DMS79 (cell line): ENCODE results near the gene GMNN.
"Not testable (repeated sequence)": the region's sequence is repeated elsewhere in the genome, so short reads cannot be mapped to it uniquely, and the experiment has no call there.

Experiments used
- DNase-seq: peaks from one replicate; lab custom pipeline; 2025; lab: John Stamatoyannopoulos, UW

Gene GMNN

DNA sequence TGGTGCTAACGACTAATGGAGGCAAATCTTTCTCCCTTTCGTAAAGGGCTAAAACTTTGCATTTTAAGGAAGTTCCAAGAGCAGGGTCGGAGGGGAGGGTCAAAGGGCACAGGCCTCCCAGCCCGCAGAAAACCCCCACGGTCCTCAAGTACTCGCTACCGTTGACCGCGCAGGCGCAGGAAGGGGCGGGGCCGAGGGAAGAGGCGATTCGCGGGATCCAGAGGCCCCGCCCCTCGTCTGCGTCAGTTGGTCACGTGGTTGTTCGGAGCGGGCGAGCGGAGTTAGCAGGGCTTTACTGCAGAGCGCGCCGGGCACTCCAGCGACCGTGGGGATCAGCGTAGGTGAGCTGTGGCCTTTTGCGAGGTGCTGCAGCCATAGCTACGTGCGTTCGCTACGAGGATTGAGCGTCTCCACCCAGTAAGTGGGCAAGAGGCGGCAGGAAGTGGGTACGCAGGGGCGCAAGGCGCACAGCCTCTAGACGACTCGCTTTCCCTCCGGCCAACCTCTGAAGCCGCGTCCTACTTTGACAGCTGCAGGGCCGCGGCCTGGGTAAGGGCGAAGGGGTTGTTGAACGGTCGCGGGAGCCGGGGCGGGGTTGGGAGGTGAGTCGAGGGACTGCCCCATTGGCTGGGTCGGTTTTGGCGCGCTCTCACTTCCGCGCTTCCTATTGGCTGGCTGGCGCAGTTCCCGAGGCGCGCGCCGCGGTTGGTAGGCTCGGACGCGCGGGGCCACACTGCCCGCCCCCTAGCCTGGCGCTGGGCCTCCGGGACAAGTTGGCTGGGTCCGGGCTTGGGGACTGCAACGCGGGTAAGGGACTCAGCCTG lies at the start of gene GMNN:
TSS of gene GMNN (plus strand) at position 242 of the 824 bp plus-strand sequence. CDS start 2,310 bp downstream, outside the sequence.
- peak; percentile 93 for DNase-seq

- not testable (repeated sequence) for DNase-seq
Measured at GRCh38 chr6:24730653-24731052, 44.1 kb upstream of the GMNN start.

DNA sequence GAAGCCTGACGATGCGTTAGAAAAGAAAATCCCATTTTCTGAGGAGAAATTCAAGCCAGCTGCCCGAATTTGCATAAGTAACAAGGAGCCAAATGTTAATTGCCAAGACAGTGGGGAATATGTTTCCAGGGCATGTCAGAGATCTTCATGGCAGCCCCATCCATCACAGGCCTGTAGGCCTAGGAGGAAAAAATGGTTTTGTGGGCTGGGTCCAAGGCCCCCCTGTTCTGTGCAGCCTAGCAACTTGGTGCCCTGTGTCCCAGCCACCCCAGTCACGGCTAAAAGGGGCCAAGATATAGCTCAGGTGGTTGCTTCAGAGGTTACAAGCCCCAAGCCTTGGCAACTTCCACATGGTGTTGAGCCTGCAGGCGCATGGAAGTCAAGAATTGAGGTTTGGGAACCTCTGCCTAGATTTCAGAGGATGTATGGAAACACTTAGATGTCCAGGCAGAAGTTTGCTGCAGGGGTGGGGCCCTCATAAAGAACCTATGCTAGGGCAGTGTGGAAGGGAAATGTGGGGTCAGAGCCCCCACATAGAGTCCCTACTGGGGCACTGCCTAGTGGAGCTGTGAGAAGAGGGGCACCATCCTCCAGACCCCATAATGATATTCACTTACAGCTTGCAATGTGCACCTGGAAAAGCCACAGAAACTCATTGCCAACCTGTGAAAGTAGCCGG lies 43.1 kb upstream of the GMNN start:
- DNase-seq = not testable (repeated sequence)

- DNase-seq = no peak
Measured at GRCh38 chr6:24734166-24734565, 40.6 kb upstream of the GMNN start.

DNA sequence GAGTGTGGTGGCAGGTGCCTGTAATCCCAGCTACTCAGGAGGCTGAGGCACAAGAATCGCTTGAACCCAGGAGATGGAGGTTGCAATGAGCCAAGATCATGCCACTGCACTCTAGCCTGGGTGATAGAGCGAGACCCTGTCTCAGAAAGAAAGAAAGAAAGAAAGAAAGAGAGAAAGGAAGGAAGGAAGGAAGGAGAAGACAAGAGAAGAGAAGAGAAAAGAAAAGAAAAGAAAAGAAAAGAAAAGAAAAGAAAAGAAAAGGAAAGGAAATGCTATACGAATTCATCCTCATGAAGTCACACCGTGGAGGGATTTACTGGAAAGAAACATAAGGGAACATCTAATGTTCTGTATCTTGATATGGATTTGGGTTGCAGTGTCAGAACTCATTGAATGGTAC lies 40.0 kb upstream of the GMNN start:
- DNase-seq = not testable (repeated sequence)

DNA sequence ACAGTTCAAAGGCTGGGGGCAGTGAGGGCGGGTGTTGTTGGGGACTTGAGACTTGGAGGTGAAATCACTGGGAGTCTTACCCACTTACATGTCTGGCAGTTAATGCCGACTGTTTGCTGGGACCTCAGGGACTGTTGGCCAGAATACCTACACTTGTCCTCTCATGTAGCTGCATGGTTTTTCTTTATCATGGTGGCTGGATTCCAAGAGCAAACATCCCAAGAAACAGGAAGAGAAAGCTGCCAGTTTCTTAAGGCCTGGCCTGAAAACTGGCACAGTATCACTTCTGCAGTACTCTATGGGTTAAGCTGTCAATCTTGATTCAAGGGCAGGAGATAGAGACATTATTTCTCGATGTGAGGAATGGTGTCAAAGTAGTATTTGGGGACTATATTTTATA lies 36.0 kb upstream of the GMNN start:
- no peak for DNase-seq

GRCh38 chr6:24740861-24741260 lies 33.9 kb upstream of the GMNN start:
- DNase-seq = no peak

DNA sequence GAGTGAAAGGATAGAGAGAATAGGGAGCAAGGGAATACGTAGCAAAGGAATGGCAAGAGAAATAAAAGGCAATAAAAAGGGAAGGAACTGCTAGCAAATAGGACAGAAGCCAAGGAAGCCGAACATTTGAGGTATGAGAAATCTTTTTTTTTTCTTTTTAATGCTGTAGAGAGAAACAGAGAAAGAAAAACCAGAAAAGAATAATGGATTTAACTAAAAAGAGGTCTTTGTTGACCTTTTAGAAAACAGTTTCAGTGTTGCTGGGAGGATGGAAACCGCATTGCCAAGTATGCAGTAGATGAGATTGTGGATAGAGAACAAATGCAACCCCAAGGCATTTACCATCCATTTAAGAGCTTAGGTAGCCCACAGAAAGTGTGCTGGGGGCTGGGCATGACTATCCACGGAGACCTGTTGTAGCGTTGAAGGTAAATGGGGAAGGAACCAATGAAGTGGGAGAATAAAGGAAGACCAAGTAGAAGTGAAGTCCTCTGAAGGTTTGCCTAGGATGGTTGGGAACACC lies 32.5 kb upstream of the GMNN start:
- no peak for DNase-seq

GRCh38 chr6:24743265-24743943 lies 31.3 kb upstream of the GMNN start:
- no peak for DNase-seq

DNA sequence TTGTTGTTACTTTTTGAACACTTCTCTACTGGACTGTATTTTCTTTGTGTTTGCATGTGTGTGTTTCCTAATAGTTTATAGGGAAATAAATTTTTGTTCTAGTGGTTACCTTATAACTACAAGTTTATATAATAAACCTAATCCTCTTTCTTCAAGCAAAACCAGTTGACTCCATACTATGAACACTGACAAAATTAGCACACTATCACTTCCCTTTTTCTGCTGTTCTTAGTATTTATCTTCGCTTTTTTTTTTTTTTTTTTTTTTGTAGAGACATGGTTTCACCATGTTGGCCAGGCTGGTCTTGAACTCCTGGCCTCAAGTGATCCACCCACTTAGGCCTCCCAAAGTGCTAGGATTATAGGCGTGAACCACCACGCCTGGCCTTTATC lies 30.8 kb upstream of the GMNN start:
- no peak for DNase-seq

DNA sequence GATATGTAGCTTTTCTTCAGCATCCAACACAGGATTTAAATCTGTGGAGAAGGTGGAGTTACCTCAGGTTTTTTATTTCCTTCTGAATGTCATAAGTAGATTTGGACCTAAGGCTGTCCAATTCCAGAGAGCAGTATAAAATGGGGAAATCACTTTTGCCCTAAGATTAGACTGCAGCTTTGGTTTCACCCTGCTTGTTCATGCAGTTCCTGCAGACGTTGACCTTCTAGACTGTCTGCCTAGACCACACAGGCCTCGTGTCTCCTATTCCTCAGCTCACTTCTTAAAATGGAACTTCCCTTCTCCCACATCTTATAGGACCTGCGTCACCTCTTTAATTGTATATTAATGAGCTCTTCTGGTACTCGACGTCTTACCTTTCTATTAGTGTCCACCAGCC lies 29.8 kb upstream of the GMNN start:
- no peak for DNase-seq

DNA sequence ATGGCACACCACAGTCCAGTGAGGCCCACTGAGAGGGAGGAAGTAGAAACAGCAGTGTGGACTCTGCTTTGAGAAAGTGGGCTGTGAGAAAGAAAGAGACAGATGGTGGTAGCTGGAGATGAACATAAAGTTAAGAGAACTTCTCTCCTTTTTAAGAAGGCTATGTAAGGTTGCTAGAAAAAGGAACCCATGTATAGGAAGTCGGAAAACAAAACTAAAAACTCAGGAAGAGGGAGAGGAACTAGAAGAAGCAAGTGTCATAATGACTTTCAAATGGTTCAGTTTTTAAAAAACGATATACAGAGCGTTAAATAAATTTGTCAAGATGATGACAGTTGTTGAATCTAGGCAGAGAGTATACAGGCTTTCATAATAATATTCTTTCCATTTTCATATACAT lies 25.4 kb upstream of the GMNN start:
- no peak for DNase-seq

GRCh38 chr6:24750878-24751277 lies 23.9 kb upstream of the GMNN start:
- not testable (repeated sequence) for DNase-seq

DNA sequence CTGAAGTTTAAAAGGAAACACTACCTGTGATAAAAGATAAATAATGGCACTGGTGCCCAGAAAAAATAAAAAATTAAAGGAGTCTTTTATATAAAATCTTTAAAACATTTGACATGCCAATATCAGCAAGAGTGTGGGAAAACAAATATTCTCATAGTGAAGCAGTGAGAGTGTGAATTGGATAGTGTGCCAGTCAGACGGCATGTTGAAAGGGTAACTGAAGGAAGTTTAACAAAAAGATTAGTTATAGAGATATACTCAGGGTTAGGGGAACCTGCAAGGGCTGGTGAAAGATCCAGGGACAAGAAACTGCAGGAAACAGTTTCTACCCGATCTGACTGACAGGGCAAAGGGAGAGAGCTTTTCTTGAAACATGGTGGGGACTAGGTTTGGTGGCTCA lies 22.2 kb upstream of the GMNN start:
- no peak for DNase-seq

- DNase-seq = no peak
Measured at GRCh38 chr6:24752917-24753492, 21.7 kb upstream of the GMNN start.

GRCh38 chr6:24753545-24753944 lies 21.2 kb upstream of the GMNN start:
- no peak for DNase-seq

DNA sequence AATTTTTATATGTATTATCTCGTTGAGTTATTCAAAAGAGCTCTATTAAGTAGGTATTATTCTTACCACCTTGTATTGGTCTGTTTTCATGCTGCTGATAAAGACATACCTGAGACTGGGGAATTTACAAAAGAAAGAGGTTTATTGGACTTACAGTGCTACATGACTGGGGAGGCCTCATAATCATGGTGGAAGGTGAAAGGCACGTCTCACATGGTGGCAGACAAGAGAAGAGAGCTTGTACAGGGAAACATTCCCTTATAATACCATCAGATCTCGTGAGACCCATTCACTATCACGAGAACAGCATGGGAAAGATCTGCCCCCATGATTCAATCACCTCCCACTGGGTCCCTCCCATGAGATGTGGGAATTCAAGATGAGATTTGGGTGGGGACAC lies 20.4 kb upstream of the GMNN start:
- not testable (repeated sequence) for DNase-seq

- DNase-seq = no peak
Measured at GRCh38 chr6:24755279-24755678, 19.5 kb upstream of the GMNN start.

GRCh38 chr6:24757611-24758010 lies 17.1 kb upstream of the GMNN start:
- DNase-seq = no peak

DNA sequence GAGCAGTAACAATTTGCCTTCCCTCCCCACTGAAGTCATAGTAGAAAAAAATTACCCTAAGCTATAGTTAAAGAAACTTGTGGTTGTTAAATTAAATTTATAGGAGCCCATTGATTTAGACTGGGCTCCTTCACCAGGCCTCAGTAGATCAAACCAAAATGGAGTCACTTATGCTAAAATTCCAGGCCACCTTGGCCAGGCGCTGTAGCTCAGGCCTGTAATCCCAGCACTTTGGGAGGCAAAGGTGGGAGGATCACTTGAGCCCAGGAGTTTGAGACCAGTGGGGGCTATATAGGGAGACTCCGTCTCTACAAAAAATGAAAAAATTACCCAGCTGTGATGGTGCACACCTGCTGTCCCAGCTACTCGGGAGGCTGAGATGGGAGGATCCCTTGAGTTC lies 15.0 kb upstream of the GMNN start:
- no peak for DNase-seq

DNA sequence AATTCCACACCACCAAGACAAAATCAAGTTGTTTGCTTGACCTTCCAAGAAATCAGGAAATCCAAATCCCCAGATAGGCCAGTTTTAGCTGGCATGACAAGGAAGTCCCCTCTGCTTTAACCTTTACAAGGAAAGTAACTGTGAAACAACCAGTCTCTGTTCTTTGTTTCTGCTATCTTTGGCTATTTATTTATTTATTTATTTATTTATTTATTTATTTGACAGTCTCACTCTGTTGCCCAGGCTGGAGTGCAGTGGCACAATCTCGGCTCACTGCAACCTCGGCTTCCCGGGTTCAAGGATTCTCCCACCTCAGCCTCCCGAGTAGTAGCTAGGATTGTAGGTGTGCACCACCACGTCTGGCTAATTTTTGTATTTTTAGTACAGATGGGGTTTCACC lies 14.5 kb upstream of the GMNN start:
- DNase-seq = no peak

DNA sequence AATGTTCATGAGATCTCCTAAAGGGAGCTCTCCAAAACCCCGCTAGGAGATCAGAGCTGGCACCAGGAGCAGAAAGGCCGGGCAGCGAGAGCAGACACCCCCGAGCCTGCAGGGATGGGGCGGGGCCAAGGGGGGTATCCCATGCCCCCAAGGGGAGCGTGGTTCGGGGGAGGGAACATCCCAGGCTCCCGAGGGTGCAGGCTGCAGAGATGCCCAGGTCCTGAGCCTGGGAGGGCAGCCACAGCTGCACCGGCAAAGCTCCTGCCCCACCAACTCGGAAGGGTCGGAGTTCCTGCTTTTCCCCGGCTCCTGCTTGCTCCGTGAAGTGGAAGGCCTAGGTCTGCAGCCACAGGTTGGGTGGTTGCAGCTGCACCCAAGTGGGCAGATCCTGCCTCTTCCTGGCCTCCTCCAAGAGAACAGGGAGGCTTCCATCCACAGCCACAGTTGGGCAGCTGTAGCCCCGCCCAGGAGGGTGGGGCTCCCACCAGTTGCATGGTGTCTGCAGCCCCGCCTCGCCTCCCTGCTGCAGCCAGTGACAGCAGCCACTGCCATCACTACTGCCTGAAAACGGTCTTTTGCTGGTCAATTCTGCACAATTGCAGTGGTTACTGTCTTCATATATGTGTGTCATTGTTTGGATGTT lies 13.4 kb upstream of the GMNN start:
- no peak for DNase-seq
